Smooth muscle cell (in vitro differentiated cells): Measurements from ENCODE around the gene VARS2. TPM values are rescaled to one million over a fixed set of nuclear protein-coding genes. Genes with fewer than 3 reads are reported as not detected.
A peak's percentile ranks its signal among the peaks of the same experiment; 100 is the strongest.
"Not testable (repeated sequence)": the region's sequence is repeated elsewhere in the genome, so short reads cannot be mapped to it uniquely, and the experiment has no call there.

Experiments
- DNase-seq: peaks from one replicate; lab custom pipeline; 2025; ENCODE audit not compliant: unreplicated experiment; lab: John Stamatoyannopoulos, UW
- H2AFZ ChIP-seq: fragments of 200-600 bp; sonication (generic); 2 replicates; pipeline ENCODE4 v1.6.0; 2016; ENCODE audit warnings: antibody characterized with exemption, low read depth, mild to moderate bottlenecking
- H3F3A ChIP-seq: fragments of 200-600 bp; sonication (generic); 2 replicates; pipeline ENCODE4 v1.6.0; 2017; ENCODE audit warnings: antibody characterized with exemption, low read depth
- H3K27ac ChIP-seq: fragments of 200-600 bp; sonication (generic); 2 replicates; pipeline ENCODE4 v1.5.1; 2016; ENCODE audit warnings: low read depth, mild to moderate bottlenecking
- H3K27me3 ChIP-seq: fragments of 200-600 bp; sonication (generic); 2 replicates; pipeline ENCODE4 v1.6.1; 2016; ENCODE audit warnings: low read depth, mild to moderate bottlenecking
- H3K36me3 ChIP-seq: fragments of 200-600 bp; sonication (generic); 2 replicates; pipeline ENCODE4 v1.5.1; 2016; ENCODE audit warnings: low read depth
- H3K4me1 ChIP-seq: fragments of 200-600 bp; sonication (generic); 2 replicates; pipeline ENCODE4 v1.5.1; 2016; ENCODE audit warnings: low read depth
- H3K4me2 ChIP-seq: fragments of 200-600 bp; sonication (generic); 2 replicates; pipeline ENCODE4 v1.6.0; 2016; ENCODE audit warnings: mild to moderate bottlenecking
- H3K4me3 ChIP-seq: fragments of 200-600 bp; sonication (generic); 2 replicates; pipeline ENCODE4 v1.5.1; 2016; ENCODE audit warnings: mild to moderate bottlenecking
- H3K79me2 ChIP-seq: fragments of 200-600 bp; sonication (generic); 2 replicates; pipeline ENCODE4 v1.6.0; 2016; ENCODE audit warnings: low read depth, mild to moderate bottlenecking
- H3K9ac ChIP-seq: fragments of 200-600 bp; sonication (generic); 2 replicates; pipeline ENCODE4 v1.6.0; 2016; ENCODE audit warnings: low read depth
- H3K9me3 ChIP-seq: fragments of 200-600 bp; sonication (generic); replicated peaks from 2 replicates; pipeline ENCODE4 v1.5.1; 2016; ENCODE audit warnings: low read depth
- H4K20me1 ChIP-seq: fragments of 200-600 bp; sonication (generic); 2 replicates; pipeline ENCODE4 v1.6.0; 2016; ENCODE audit warnings: low read depth
- WGBS: methylation state at CpG from one replicate; pipeline ENCODE4 v1.1.7; 2016; ENCODE audit warnings: low lambda C conversion rate; 5-methylcytosine and 5-hydroxymethylcytosine counted together
- polyA plus RNA-seq: library from polyadenylated mRNA; unstranded; fragments of >200 nt; fragmentation: Nextera tagmentation; extraction: Ambion mirVana; gene quantifications from 2 replicates; pipeline ENCODE4 v1.2.1, GENCODE V29; 2016
- total RNA-seq: library from RNA; depleted of rRNA; stranded (reverse); fragments of >200 nt; gene quantifications from 2 replicates; pipeline ENCODE4 v1.2.3, GENCODE V29; 2014
- TF ChIP-seq, protein P1 (sequence below): fragments of 200-600 bp; sonication (generic); IDR thresholded peaks from 2 replicates; pipeline ENCODE4 v1.5.1; 2017; ENCODE audit warnings: borderline replicate concordance, mild to moderate bottlenecking, antibody characterized with exemption; ENCODE audit not compliant: insufficient read depth, poor library complexity, severe bottlenecking

The VARS2 gene
- total and polyA plus RNA-seq, 2 experiments from 2014 or later, result 15.1 to 15.4 TPM

DNA sequence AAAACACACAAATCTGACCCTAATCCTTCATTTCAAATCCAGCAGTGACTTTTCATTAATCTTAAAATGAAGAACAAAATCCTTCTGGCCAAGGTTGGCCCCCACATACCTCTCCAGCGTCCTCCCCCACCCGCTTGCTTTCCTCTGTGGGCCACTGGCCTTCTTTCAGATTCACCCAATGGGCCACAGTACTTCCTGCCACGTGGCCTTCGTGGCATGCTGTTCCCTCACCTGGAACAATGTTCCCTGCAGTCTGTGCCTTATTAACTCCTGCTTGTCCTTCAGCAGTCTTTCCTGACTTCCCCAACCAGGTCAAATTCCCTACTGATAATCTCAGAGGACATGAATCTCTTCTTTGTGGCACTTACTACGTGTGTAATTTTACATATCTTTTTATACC is 11.3 kb upstream of the VARS2 start:
- Histone ChIP-seq H2AFZ (no peak overlapping the region), H3K27me3 (no peaks in the 10 kb centered on the region), H4K20me1 (no peaks in the 10 kb centered on the region), H3K4me1 (peaks cover 5% of the 10 kb centered on the region), H3F3A (peaks cover 17% of the 10 kb centered on the region), H3K9ac (no peak overlapping the region), H3K27ac (no peak overlapping the region), H3K4me2 (no peak overlapping the region), H3K36me3 (no peaks in the 10 kb centered on the region), H3K9me3 (no peaks in the 10 kb centered on the region), H3K4me3 (no peak overlapping the region), H3K79me2 (no peaks in the 10 kb centered on the region)
- TF ChIP-seq, protein P1, sequence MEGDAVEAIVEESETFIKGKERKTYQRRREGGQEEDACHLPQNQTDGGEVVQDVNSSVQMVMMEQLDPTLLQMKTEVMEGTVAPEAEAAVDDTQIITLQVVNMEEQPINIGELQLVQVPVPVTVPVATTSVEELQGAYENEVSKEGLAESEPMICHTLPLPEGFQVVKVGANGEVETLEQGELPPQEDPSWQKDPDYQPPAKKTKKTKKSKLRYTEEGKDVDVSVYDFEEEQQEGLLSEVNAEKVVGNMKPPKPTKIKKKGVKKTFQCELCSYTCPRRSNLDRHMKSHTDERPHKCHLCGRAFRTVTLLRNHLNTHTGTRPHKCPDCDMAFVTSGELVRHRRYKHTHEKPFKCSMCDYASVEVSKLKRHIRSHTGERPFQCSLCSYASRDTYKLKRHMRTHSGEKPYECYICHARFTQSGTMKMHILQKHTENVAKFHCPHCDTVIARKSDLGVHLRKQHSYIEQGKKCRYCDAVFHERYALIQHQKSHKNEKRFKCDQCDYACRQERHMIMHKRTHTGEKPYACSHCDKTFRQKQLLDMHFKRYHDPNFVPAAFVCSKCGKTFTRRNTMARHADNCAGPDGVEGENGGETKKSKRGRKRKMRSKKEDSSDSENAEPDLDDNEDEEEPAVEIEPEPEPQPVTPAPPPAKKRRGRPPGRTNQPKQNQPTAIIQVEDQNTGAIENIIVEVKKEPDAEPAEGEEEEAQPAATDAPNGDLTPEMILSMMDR, result no peak
- no peak for DNase-seq
- 71% methylated on average over 5 of the region's 5 CpGs for WGBS

DNA sequence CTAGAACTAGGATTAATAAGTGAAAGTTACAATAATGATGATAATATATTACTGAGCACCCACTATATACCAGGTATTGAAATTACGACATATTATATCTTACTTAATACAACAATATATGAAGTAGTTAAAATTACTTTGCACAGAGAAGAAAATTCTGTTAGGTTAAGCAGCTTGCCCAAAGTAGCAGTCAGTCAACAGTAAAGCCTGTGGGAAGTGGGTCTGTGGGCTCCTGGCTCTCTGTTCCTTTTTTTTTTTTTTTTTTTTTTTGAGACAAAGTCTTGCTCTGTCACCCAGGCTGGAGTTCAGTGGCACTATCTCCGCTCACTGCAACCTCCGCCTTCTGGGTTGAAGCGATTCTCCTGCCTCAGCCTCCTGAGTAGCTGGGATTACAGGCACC is 10.8 kb upstream of the VARS2 start:
- H3F3A ChIP-seq, result peaks cover 17% of the 10 kb centered on the region
- peaks cover 5% of the 10 kb centered on the region for H3K4me1 ChIP-seq
- H3K79me2 ChIP-seq, result no peaks in the 10 kb centered on the region
- H3K36me3 ChIP-seq, result no peaks in the 10 kb centered on the region
- H3K27me3 ChIP-seq, result no peaks in the 10 kb centered on the region
- no peak overlapping the region for H3K27ac ChIP-seq
- H3K9me3 ChIP-seq, result no peaks in the 10 kb centered on the region
- no peak overlapping the region for H3K4me2 ChIP-seq
- H2AFZ ChIP-seq, result no peak overlapping the region
- no peak overlapping the region for H3K9ac ChIP-seq
- TF ChIP-seq, protein P1, result no peak
- WGBS, result 92% methylated on average over 4 of the region's 4 CpGs
- DNase-seq, result no peak
- no peaks in the 10 kb centered on the region for H4K20me1 ChIP-seq
- H3K4me3 ChIP-seq, result no peak overlapping the region

DNA sequence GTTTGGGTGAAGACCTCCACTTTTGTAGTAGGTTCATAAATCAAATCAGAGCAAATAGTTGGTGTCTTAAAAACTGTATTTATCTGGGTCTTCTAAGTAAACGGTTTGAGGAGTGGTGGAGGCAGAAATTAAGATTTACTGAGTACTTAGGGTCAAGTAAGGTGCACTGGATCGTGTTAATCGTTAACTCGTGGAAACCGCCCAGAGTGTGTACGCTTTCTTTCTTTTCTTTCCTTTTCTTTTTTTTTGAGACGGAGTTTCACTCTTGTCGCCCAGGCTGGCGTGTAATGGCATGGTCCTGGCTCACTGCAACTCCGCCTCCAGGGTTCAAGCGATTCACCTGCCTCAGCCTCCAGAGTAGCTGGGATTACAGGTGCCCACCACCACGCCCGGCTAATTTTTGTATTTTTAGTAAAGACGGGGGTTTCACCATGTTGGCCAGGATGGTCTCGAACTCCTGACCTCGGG is 6.7 kb upstream of the VARS2 start:
- Histone ChIP-seq H3K79me2 (peaks cover 12% of the 10 kb centered on the region), H3K4me2 (peak overlapping the region; percentile 94), H3K4me3 (peak overlapping the region; percentile 100), H3F3A (peaks cover 17% of the 10 kb centered on the region), H2AFZ (peak overlapping the region; percentile 97), H3K27ac (peak overlapping the region; percentile 74), H3K4me1 (peaks cover 11% of the 10 kb centered on the region)
- not testable (repeated sequence) for DNase-seq, H3K27me3 ChIP-seq, H3K9me3 ChIP-seq, H3K9ac ChIP-seq, H3K36me3 ChIP-seq, H4K20me1 ChIP-seq
- WGBS, result 67% methylated on average over 15 of the region's 16 CpGs

DNA sequence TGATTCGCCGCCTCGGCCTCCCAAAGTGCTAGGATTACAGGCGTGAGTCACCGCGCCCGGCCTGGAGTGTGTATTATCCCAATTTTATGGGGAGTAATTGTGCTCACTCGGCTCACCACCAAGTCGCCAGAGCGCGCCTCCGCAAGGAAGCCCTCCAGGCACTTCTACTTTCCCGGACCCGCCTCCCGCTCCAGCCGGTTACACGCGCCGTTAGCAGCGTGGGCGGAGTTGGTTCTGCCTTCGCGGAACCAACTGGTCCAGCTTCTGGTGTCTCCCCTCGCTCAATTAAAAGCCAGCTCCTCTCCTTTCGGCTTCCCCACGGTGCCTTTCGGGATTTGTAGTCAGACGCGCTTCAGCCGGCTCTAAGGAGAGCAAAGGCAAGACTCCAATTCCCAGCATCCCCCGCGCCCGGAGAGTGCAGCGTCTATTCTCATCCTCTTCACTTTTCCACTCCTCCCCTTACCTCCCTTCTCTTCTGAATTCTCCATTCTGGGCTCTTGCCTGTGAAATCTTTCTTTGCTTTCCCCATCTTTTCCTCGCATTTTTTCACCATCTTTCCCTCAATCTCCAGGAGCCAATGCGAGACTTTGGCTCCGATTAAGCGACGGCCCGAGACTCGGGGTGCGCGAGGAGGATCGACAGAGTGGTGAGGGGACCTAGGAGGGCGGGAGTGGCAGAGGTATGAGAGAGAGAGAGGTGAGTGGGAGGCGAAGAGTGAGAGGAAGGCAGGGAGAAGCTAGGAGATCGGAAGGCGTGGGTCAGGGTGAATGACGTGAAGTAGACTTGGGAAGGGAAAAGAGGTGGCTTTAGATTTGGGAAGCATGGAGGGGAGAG is 6.1 kb upstream of the VARS2 start, which contains the start of gene GTF2H4:
Gene GTF2H4, plus strand, starts transcription at position 450 of the 834 bp plus-strand sequence.
- Histone ChIP-seq H3K27ac (peak within 1 kb of the TSS; percentile 74), H4K20me1 (no peaks in the 10 kb centered on the region), H3K4me1 (peaks cover 11% of the 10 kb centered on the region), H3K4me2 (peak within 1 kb of the TSS; percentile 94), H2AFZ (peak within 1 kb of the TSS; percentile 97), H3K79me2 (peaks cover 12% of the 10 kb centered on the region), H3F3A (peaks cover 22% of the 10 kb centered on the region), H3K27me3 (no peaks in the 10 kb centered on the region), H3K4me3 (peak within 1 kb of the TSS; percentile 100), H3K9me3 (no peaks in the 10 kb centered on the region), H3K36me3 (no peaks in the 10 kb centered on the region), H3K9ac (peak within 1 kb of the TSS; percentile 82)
- TF ChIP-seq, protein P1, result no peak
- peak; percentile 74 for DNase-seq
- 1% methylated on average over 49 of the region's 49 CpGs for WGBS
